ENCODE measurements around the gene GHRH. TPM values are rescaled to one million over a fixed set of nuclear protein-coding genes. Genes with fewer than 3 reads are reported as not detected.

Gene GHRH
- polyA plus RNA-seq, 5 donors, result not detected

DNA sequence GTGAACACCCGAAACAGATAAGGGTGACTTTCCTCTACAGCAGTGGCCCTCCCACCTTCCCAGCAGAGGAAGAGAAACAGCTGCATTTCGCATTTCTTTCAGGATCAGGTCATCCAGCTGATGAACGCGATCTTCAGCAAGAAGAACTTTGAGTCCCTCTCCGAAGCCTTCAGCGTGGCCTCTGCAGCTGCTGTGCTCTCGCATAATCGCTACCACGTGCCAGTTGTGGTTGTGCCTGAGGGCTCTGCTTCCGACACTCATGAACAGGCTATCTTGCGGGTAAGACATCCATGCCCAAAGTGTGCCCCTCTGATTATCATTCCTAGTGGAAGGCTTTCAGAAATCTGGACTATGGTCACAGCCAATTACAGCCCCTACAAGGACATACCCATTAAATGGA, 54.4 kb downstream of the GHRH start:
- DNase-seq, result no peak

DNA sequence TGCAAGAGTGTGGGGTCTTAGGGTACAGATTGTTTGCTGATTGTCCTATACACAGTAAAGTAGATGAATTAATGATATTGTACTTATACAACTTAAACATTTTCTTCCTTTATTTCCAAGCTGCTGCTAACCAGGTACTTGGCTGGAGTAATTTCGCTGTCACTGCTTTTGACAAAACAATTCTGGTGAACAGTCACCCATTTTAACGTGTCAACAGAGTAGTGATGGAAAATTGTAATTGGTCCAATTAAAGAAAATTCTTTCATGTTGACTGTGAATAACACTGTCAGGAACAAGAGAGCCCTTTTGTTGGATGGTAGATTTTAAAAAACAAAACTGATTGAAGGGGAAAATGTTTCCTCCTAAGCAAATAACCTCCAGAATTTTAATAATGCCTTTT, 55.8 kb downstream of the GHRH start:
- no peak for DNase-seq

DNA sequence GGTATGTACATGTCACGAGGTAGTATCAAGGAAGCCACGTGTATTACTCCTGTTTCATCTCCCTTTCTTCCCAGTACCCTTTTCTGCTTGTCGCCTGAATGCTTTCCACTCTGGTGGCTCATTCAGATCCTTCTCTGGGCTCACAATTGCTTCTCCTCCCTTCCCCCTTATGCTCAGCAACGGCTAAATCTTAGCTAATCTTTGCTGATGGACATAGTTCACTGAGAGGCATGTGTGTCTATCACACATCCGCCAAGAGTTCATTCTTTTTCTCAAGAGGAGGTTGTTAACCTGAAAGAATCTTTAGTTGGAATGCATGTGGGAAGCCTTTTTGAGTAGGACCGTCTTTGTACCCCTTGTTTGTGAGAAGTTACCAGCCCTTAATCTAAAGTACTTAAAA, 56.5 kb downstream of the GHRH start:
- DNase-seq, result no peak

DNA sequence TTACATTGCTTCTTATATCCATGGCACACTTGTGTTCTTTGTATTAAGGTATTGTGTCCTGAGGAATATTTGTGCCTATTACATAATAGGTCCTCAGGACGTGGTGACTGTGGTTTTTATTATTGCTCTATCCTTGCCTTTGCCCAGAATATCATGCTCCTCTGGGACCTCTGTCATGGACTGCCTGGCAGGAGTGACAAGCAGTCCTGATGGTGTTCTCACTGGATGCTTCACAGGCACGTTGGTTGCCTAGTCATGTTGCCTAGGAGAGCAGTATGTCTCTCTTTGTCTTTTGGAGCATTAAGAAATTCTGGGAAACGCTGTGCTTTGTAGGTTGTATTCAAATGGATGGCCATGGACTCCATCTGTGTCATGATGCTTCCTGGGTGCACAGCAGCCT, 57.6 kb downstream of the GHRH start:
- DNase-seq, result no peak

DNA sequence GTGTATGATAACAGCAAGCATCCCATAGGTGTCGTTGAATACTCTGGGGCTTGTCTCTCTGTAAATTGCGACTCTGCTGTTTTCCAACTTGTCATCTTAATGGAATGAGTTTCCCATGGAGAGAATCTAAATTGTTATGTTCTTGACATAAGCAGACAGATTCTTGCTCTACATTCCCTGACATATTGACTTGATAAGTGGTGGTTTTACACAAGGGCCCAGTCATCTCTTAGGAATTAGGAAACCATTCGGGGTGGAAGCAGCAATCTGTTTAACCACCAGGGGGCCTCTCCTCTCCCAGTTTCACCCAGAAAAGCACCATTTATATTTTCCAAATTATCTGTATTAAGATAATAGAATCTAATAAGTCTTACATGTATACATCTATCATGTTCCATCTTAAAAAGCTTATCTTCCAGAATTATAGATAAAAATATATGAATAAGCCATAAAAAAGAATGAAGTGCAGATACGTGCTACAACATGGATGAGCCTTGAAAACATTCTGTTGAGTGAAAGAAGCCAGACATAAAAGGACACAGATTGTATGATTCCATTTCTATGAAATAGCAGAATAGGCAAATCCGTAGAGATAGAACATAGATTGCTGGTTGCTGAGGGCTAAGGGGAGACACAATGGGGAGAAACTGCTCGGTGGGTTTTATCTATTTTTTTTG, 59.2 kb downstream of the GHRH start:
- no peak for DNase-seq

DNA sequence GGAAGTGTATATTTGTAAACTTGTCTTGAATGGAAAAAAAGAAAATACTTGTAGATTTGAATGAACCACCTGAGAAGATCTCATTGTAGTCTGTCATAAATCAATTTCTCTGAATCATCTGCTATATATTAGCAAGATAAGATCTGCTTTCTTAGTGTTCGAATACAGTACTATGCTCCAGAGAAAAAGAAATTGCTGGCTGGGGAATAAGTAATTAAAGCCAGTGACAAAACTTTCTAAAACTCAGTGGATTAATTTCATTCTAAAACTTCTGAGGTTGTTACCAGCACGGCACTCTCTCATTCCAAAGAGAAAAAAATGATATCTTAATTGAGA, 59.8 kb downstream of the GHRH start:
- no peak for DNase-seq

Other genes with a start within 250 kb of the GHRH start
- gene RBL1, start 165.8 kb downstream of the GHRH start, polyA plus RNA-seq (ENCODE audit: insufficient read depth in 1 of 5, insufficient read length in 5 of 5, low replicate concordance in 1 of 5), result 10 to 100 TPM in 4 of 5 donors, 1 to 10 TPM in 1; 7.6 to 16.5 (median 12.3) TPM
- gene RPN2, start 82.5 kb downstream of the GHRH start, polyA plus RNA-seq (ENCODE audit: insufficient read depth in 1 of 5, insufficient read length in 5 of 5, low replicate concordance in 1 of 5), result 100 to 1,000 TPM; 209 to 254 (median 228) TPM
- 1 to 10 TPM; 4.2 to 5.6 (median 4.9) TPM for gene MROH8, start 82.3 kb downstream of the GHRH start, polyA plus RNA-seq (ENCODE audit: insufficient read depth in 1 of 5, insufficient read length in 5 of 5, low replicate concordance in 1 of 5)
- 10 to 100 TPM; 53.5 to 62.0 (median 56.6) TPM for gene MANBAL, start 27.8 kb upstream of the GHRH start, polyA plus RNA-seq (ENCODE audit: insufficient read depth in 1 of 5, insufficient read length in 5 of 5, low replicate concordance in 1 of 5)
- gene SRC, start 84.3 kb upstream of the GHRH start, polyA plus RNA-seq (ENCODE audit: insufficient read depth in 1 of 5, insufficient read length in 5 of 5, low replicate concordance in 1 of 5), result 10 to 100 TPM; 57.2 to 89.4 (median 72.2) TPM

Measured in right lung (tissue), 5 donors.